ENCODE results near the gene BRD4. TPM values are rescaled to one million over a fixed set of nuclear protein-coding genes. Genes with fewer than 3 reads are reported as not detected.

Gene BRD4
- total RNA-seq, 1 experiment from 2014 or later, result 144 TPM

GRCh38 chr19:15240515-15240914, 91.8 kb downstream of the BRD4 start:
- no peak overlapping the region for H4K5ac ChIP-seq (ENCODE audit: insufficient read length, low read depth, low read length)
- no CpG with 5 or more reads among the region's 9 CpGs for WGBS (ENCODE audit: extremely low coverage, insufficient read length, low lambda C conversion rate)
- no peak overlapping the region for H3K27ac ChIP-seq (ENCODE audit: insufficient read length, low read depth, low read length)
- no peak overlapping the region for H3K4ac ChIP-seq (ENCODE audit: low read depth, low read length)
- no peak overlapping the region for H2BK120ac ChIP-seq (ENCODE audit: low read depth, low read length, poor library complexity, severe bottlenecking)
- TF ChIP-seq, protein P1, sequence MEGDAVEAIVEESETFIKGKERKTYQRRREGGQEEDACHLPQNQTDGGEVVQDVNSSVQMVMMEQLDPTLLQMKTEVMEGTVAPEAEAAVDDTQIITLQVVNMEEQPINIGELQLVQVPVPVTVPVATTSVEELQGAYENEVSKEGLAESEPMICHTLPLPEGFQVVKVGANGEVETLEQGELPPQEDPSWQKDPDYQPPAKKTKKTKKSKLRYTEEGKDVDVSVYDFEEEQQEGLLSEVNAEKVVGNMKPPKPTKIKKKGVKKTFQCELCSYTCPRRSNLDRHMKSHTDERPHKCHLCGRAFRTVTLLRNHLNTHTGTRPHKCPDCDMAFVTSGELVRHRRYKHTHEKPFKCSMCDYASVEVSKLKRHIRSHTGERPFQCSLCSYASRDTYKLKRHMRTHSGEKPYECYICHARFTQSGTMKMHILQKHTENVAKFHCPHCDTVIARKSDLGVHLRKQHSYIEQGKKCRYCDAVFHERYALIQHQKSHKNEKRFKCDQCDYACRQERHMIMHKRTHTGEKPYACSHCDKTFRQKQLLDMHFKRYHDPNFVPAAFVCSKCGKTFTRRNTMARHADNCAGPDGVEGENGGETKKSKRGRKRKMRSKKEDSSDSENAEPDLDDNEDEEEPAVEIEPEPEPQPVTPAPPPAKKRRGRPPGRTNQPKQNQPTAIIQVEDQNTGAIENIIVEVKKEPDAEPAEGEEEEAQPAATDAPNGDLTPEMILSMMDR (conservative IDR thresholded peaks at IDR 0.05), result no peak
- no peak for DNase-seq
- H3K23me2 ChIP-seq (ENCODE audit: insufficient read length, low read depth, low read length, poor library complexity, severe bottlenecking), result no peaks in the 10 kb centered on the region
- no peak overlapping the region for H2AFZ ChIP-seq (ENCODE audit: low read length)
- H2BK5ac ChIP-seq (ENCODE audit: insufficient read length, low read length), result no peak overlapping the region
- H3K56ac ChIP-seq (ENCODE audit: insufficient read length, low read depth, low read length), result no peak overlapping the region
- H3K4me1 ChIP-seq (ENCODE audit: insufficient read depth, low read length), result no peaks in the 10 kb centered on the region
- no peak overlapping the region for H2AK5ac ChIP-seq (ENCODE audit: insufficient read length, low read length)
- Mint-ChIP-seq H3K4me1 (no peaks in the 10 kb centered on the region), H3K27me3 (ENCODE audit: low read depth) (no peaks in the 10 kb centered on the region), H3K36me3 (ENCODE audit: insufficient read depth in 1 of 3, low read depth in 3 of 3) (peaks cover 43 to 81% (median 75%) of the 10 kb centered on the region in 3 experiments), H3K9me3 (no peaks in the 10 kb centered on the region), H3K27ac (no peak overlapping the region), H3K4me3 (no peak overlapping the region)
- H3K9ac ChIP-seq (ENCODE audit: extremely low read depth, insufficient read length, low read length), result no peak overlapping the region
- no peak overlapping the region for H4K91ac ChIP-seq (ENCODE audit: insufficient read length, low read depth, low read length)
- H2BK15ac ChIP-seq (ENCODE audit: low read depth, low read length), result no peak overlapping the region
- no peaks in the 10 kb centered on the region for H3K79me1 ChIP-seq (ENCODE audit: insufficient read depth, low read depth, low read length, poor library complexity, severe bottlenecking)
- no peak overlapping the region for H2BK20ac ChIP-seq (ENCODE audit: low read depth, low read length, poor library complexity, severe bottlenecking)
- H3K23ac ChIP-seq (ENCODE audit: insufficient read length, low read depth, low read length), result no peak overlapping the region
- no peak overlapping the region for H3K14ac ChIP-seq (ENCODE audit: insufficient read depth, low read length)
- no peaks in the 10 kb centered on the region for H3K79me2 ChIP-seq (ENCODE audit: insufficient read depth, low read length)
- no peaks in the 10 kb centered on the region for H3K9me3 ChIP-seq (ENCODE audit: control insufficient read depth, low read depth, low read length)
- H3K18ac ChIP-seq (ENCODE audit: insufficient read length, low read depth, low read length), result no peak overlapping the region
- no peak overlapping the region for H3K4me2 ChIP-seq (ENCODE audit: insufficient read depth, insufficient read length, low read length)
- no peak overlapping the region for H4K8ac ChIP-seq (replicated peaks; ENCODE audit: insufficient read length, low read depth, low read length)
- no peak overlapping the region for H3T11ph ChIP-seq (ENCODE audit: low read length)
- H3K27me3 ChIP-seq (ENCODE audit: insufficient read depth, low read length), result no peaks in the 10 kb centered on the region; the same call in 1 of the 2 replicates
- peaks cover 2% of the 10 kb centered on the region for H4K20me1 ChIP-seq (ENCODE audit: control insufficient read depth, insufficient read depth, insufficient read length)
- H2BK12ac ChIP-seq (ENCODE audit: insufficient read length, low read depth, low read length), result no peak overlapping the region
